Measurements from ENCODE around the gene KIF7. TPM values are rescaled to one million over a fixed set of nuclear protein-coding genes. Genes with fewer than 3 reads are reported as not detected.

The KIF7 gene, protein sequence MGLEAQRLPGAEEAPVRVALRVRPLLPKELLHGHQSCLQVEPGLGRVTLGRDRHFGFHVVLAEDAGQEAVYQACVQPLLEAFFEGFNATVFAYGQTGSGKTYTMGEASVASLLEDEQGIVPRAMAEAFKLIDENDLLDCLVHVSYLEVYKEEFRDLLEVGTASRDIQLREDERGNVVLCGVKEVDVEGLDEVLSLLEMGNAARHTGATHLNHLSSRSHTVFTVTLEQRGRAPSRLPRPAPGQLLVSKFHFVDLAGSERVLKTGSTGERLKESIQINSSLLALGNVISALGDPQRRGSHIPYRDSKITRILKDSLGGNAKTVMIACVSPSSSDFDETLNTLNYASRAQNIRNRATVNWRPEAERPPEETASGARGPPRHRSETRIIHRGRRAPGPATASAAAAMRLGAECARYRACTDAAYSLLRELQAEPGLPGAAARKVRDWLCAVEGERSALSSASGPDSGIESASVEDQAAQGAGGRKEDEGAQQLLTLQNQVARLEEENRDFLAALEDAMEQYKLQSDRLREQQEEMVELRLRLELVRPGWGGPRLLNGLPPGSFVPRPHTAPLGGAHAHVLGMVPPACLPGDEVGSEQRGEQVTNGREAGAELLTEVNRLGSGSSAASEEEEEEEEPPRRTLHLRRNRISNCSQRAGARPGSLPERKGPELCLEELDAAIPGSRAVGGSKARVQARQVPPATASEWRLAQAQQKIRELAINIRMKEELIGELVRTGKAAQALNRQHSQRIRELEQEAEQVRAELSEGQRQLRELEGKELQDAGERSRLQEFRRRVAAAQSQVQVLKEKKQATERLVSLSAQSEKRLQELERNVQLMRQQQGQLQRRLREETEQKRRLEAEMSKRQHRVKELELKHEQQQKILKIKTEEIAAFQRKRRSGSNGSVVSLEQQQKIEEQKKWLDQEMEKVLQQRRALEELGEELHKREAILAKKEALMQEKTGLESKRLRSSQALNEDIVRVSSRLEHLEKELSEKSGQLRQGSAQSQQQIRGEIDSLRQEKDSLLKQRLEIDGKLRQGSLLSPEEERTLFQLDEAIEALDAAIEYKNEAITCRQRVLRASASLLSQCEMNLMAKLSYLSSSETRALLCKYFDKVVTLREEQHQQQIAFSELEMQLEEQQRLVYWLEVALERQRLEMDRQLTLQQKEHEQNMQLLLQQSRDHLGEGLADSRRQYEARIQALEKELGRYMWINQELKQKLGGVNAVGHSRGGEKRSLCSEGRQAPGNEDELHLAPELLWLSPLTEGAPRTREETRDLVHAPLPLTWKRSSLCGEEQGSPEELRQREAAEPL (N-terminal part only)
- total RNA-seq, result 1 to 10 TPM in 3 of 4 donors, under 1 TPM in 1; 0.79 to 1.9 (median 1.8) TPM

DNA sequence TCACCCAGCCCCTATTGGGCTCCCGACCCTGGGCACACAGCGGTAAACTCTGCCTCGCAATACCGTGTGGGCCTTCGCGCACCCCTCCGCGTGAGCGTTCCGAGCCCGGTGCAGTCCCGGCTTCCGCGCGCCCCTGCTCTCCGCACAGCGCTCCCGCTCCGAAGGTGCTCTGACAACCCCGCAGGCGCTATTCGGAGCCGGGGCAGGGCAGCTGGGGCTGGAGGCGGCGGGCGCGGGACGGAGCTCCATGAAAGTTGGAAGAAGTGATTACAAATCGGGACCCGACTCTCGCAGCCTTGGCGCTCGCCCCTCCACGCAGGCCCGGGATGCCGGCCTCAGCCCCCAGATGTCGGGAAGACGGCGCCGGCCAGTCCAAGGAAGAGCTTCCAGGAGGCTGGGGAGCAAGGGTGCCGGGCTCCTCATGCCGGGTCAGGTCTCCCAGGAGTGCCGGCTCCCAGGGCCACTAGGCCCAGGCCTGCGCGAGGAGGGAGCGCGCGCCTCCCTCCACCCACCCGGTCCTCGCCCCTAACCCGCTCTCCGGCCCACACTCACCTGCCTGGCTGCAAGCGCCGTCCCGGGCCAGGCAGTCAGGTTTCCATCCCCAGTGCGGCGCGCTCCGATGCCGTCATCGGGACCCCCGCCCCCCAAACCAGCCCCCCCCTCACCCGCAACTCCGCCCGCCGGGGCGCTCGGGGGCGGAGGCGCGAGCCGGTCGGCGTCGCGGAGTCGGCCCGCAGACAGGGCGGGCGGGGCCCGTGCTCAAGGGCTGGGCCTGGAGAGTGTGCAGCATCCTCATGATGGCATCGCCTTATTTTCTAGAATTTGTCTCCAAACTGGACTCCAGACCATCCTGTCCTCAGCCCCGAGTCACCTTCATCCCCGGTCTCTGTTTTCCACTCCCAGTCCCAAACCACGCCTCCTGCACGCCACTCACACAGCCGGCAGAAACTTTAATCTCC is at the start of gene KIF7:
Gene KIF7, minus strand, starts transcription at position 621 of the 959 bp plus-strand sequence. CDS start 2,537 bp downstream, outside the sequence.
- Histone ChIP-seq H3K36me3 (no peaks in the 10 kb centered on the region), H3K9me3 (no peaks in the 10 kb centered on the region), H3K4me3 (peak within 1 kb of the TSS; percentile 71), H3K4me1 (peaks cover 13% of the 10 kb centered on the region), H3K27me3 (peaks cover 13% of the 10 kb centered on the region), H3K27ac (peak within 1 kb of the TSS; percentile 46)
- 8% methylated on average over 26 of the region's 87 CpGs for WGBS
- peak; percentile 63 to 78 for DNase-seq (ENCODE audit: low spot score in 2 of 2)
- TF ChIP-seq, protein P1, sequence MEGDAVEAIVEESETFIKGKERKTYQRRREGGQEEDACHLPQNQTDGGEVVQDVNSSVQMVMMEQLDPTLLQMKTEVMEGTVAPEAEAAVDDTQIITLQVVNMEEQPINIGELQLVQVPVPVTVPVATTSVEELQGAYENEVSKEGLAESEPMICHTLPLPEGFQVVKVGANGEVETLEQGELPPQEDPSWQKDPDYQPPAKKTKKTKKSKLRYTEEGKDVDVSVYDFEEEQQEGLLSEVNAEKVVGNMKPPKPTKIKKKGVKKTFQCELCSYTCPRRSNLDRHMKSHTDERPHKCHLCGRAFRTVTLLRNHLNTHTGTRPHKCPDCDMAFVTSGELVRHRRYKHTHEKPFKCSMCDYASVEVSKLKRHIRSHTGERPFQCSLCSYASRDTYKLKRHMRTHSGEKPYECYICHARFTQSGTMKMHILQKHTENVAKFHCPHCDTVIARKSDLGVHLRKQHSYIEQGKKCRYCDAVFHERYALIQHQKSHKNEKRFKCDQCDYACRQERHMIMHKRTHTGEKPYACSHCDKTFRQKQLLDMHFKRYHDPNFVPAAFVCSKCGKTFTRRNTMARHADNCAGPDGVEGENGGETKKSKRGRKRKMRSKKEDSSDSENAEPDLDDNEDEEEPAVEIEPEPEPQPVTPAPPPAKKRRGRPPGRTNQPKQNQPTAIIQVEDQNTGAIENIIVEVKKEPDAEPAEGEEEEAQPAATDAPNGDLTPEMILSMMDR (IDR thresholded peaks at IDR 0.05), result no peak
- TF ChIP-seq POLR2AphosphoS5 (IDR thresholded peaks at IDR 0.05) (no peak), EP300 (IDR thresholded peaks at IDR 0.05) (no peak), POLR2A (IDR thresholded peaks at IDR 0.05) (no peak)

DNA sequence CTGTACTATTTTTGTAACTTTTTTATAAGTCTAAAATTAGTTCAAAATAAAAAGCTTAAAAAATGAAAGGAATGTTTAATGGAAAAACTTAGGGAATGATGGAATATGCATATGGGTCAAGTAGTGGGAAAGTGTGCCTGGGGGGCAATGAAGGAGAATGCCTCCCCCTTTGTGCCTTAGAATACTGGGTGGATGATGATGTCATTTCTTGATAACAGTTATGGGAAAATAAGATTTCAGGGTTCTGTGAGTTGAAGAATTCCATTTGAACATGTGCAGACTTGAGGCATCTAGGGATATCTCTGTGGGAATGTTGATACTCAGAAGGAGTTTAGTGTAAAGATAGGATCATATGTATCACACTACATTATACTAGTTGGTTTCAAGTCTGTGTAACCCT is 49.1 kb upstream of the KIF7 start:
- no peak for TF ChIP-seq EP300 (IDR thresholded peaks at IDR 0.05)
- TF ChIP-seq, protein P1 (IDR thresholded peaks at IDR 0.05), result no peak
- no peak for TF ChIP-seq POLR2AphosphoS5 (IDR thresholded peaks at IDR 0.05)
- no peak for TF ChIP-seq POLR2A (IDR thresholded peaks at IDR 0.05)
- DNase-seq (ENCODE audit: low spot score in 2 of 2), result no peak
- Histone ChIP-seq H3K36me3 (no peaks in the 10 kb centered on the region), H3K4me3 (no peak overlapping the region), H3K27ac (no peak overlapping the region), H3K27me3 (peaks cover 5% of the 10 kb centered on the region), H3K4me1 (no peaks in the 10 kb centered on the region), H3K9me3 (no peaks in the 10 kb centered on the region)

DNA sequence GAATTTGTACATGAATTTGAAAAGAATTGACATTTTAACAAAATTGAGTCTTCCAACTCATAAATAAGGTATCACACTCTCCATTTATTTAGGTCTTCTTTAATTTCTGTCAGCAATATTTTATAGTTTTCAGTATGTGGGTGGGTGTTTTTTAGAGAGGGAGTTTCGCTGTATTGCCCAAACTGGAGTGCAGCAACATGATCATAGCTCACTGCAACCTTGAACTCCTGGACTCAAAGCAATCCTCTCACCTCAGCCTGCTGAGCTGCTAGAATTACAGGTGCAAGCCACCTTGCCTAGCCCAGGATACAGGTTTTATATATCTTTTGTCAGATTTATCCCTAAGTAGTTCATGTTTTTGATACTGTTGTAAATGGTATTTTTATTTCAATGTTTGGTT is 39.9 kb upstream of the KIF7 start:
- H3K27ac ChIP-seq, result no peak overlapping the region
- 82% methylated on average over 1 of the region's 1 CpG for WGBS
- H3K36me3 ChIP-seq, result no peaks in the 10 kb centered on the region
- no peak overlapping the region for H3K4me3 ChIP-seq
- TF ChIP-seq, protein P1 (IDR thresholded peaks at IDR 0.05), result no peak
- TF ChIP-seq EP300 (IDR thresholded peaks at IDR 0.05) (no peak), POLR2AphosphoS5 (IDR thresholded peaks at IDR 0.05) (no peak), POLR2A (IDR thresholded peaks at IDR 0.05) (no peak)
- no peaks in the 10 kb centered on the region for H3K9me3 ChIP-seq
- DNase-seq (ENCODE audit: low spot score in 2 of 2), result no peak
- peaks cover 6% of the 10 kb centered on the region for H3K4me1 ChIP-seq
- no peaks in the 10 kb centered on the region for H3K27me3 ChIP-seq

DNA sequence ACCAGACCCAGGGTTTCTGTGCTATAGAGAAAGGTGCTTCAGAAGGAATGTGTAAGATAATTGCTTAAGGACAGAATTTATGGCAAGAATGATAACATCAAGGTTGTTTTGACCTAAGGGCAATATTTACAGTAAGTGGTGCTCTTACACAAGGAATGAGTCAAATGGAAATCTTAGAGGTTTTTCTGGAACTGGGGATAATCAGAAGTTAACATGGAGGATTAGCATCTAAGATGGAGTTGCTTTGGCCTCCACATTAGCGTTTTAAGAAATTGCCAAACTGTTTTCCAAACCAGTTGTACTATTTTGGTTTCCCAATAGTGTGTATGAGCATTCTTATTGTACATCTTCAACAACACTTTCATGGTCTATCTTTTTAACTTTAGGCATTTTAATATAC is 38.4 kb upstream of the KIF7 start:
- TF ChIP-seq POLR2A (IDR thresholded peaks at IDR 0.05) (no peak), POLR2AphosphoS5 (IDR thresholded peaks at IDR 0.05) (no peak), EP300 (IDR thresholded peaks at IDR 0.05) (no peak)
- TF ChIP-seq, protein P1 (IDR thresholded peaks at IDR 0.05), result no peak
- Histone ChIP-seq H3K27me3 (no peaks in the 10 kb centered on the region), H3K4me3 (no peak overlapping the region), H3K9me3 (no peaks in the 10 kb centered on the region), H3K27ac (no peak overlapping the region), H3K4me1 (peaks cover 18% of the 10 kb centered on the region), H3K36me3 (no peaks in the 10 kb centered on the region)
- no peak for DNase-seq (ENCODE audit: low spot score in 2 of 2)
- whole genome bisulfite sequencing, result 73% methylated on average over 1 of the region's 1 CpG
